Measurements from ENCODE around the gene SYN1.

- TF ChIP-seq, protein P1, sequence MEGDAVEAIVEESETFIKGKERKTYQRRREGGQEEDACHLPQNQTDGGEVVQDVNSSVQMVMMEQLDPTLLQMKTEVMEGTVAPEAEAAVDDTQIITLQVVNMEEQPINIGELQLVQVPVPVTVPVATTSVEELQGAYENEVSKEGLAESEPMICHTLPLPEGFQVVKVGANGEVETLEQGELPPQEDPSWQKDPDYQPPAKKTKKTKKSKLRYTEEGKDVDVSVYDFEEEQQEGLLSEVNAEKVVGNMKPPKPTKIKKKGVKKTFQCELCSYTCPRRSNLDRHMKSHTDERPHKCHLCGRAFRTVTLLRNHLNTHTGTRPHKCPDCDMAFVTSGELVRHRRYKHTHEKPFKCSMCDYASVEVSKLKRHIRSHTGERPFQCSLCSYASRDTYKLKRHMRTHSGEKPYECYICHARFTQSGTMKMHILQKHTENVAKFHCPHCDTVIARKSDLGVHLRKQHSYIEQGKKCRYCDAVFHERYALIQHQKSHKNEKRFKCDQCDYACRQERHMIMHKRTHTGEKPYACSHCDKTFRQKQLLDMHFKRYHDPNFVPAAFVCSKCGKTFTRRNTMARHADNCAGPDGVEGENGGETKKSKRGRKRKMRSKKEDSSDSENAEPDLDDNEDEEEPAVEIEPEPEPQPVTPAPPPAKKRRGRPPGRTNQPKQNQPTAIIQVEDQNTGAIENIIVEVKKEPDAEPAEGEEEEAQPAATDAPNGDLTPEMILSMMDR (IDR thresholded peaks at IDR 0.05), result no peak
- TF ChIP-seq POLR2A (IDR thresholded peaks at IDR 0.05), result no peak
- TF ChIP-seq POLR2AphosphoS5 (IDR thresholded peaks at IDR 0.05), result no peak
- TF ChIP-seq EP300 (IDR thresholded peaks at IDR 0.05), result no peak
These were observed 5.7 kb upstream of the SYN1 start for GRCh38 chrX:47625365-47625764.
